ENCODE data around the gene TARBP1.
A peak's percentile ranks its signal among the peaks of the same experiment; 100 is the strongest.
"Not testable (repeated sequence)": the region's sequence is repeated elsewhere in the genome, so short reads cannot be mapped to it uniquely, and the experiment has no call there.

TARBP1 gene

GRCh38 chr1:234388094-234388493 is 90.9 kb downstream of the TARBP1 start:
- TF ChIP-seq CTCF (IDR thresholded peaks at IDR 0.05) (no peak), ZFX (IDR thresholded peaks at IDR 0.05; ENCODE audit: borderline replicate concordance) (no peak)
- H3K27ac ChIP-seq: no peak overlapping the region

DNA sequence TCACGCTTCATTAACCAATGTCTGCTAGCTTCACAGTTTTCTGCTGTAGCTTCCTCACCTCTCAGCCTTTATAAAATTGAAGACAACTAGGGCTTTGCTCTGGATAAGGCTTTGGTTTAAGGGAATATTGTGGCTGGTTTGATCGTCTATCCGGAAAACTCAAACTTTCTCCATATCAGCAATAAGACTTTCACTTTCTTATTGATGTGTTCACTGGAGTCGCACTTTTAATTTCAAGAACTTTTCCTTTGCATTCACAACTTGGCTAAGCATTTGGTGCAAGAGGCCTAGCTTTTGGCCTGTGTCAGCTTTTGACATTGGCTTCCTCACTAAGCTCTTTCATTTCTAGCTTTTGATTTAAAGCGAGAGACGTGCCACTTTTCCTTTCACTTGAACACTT is 92.9 kb downstream of the TARBP1 start:
- TF ChIP-seq ZFX (IDR thresholded peaks at IDR 0.05; ENCODE audit: borderline replicate concordance): no peak
- no peak for TF ChIP-seq CTCF (IDR thresholded peaks at IDR 0.05)
- no peak overlapping the region for H3K27ac ChIP-seq

- no peak overlapping the region for H3K27ac ChIP-seq
- TF ChIP-seq CTCF (IDR thresholded peaks at IDR 0.05) (no peak), ZFX (IDR thresholded peaks at IDR 0.05; ENCODE audit: borderline replicate concordance) (no peak)
Measured at GRCh38 chr1:234381699-234382555, 97.1 kb downstream of the TARBP1 start.

- not testable (repeated sequence) for H3K27ac ChIP-seq
Measured at GRCh38 chr1:234379591-234380109, 99.3 kb downstream of the TARBP1 start.

- TF ChIP-seq ZFX (IDR thresholded peaks at IDR 0.05; ENCODE audit: borderline replicate concordance) (no peak), CTCF (IDR thresholded peaks at IDR 0.05) (no peak)
- H3K27ac ChIP-seq: no peak overlapping the region
Measured at GRCh38 chr1:234375672-234376071, 103.3 kb downstream of the TARBP1 start.

DNA sequence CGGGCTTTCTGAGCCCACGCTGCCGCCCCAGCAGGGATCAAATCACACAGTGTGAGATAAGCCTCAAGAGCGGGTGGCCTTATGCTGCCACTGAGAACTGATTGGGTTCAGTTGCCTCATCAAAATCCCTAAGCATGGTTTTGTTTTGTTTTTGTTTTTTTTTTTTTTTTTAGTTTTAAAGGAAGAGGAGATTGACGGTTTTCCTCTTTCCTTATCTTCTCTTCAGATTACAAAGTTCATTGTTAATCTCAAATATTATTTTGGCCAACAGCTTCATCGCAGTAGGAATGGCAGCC is 105.1 kb downstream of the TARBP1 start:
- H3K27ac ChIP-seq: peak overlapping the region; percentile 96
- TF ChIP-seq ZFX (IDR thresholded peaks at IDR 0.05; ENCODE audit: borderline replicate concordance) (no peak), CTCF (IDR thresholded peaks at IDR 0.05) (no peak)

GRCh38 chr1:234373064-234373958 is 105.7 kb downstream of the TARBP1 start, which contains the start of gene COA6:
Gene COA6, plus strand, starts transcription at chr1:234373456. Its CDS starts 11 bp downstream, at chr1:234373467.
- TF ChIP-seq ZFX (IDR thresholded peaks at IDR 0.05; ENCODE audit: borderline replicate concordance): no peak
- no peak for TF ChIP-seq CTCF (IDR thresholded peaks at IDR 0.05)
- H3K27ac ChIP-seq: peak within 1 kb of the TSS; percentile 96
